T-cell (primary cell): ENCODE results near the gene SLC25A13. TPM values are rescaled to one million over a fixed set of nuclear protein-coding genes. Genes with fewer than 3 reads are reported as not detected.

ENCODE experiments used
- ATAC-seq, 4 experiments: fragments of 200-7000 bp in 3 of 4; fragments of 150-1000 bp in 1 of 4; cut with Tn5 transposase; replicated peaks in 1 of 4; 1 replicate in 3 of 4; 2 replicates in 1 of 4; pipeline ENCODE4 v1.10.0; 2021; ENCODE audit warnings: moderate library complexity in 3 of 4, mild to moderate bottlenecking in 2 of 4, moderate number of reproducible peaks in 1 of 4
- CTCF ChIA-PET, 2 donors: fragments of 300-600 bp; sonication (Branson Sonifier 250); formaldehyde crosslinking; loops; one replicate each; lab custom pipeline; 2022; ENCODE audit warnings: antibody characterized with exemption in 2 of 2; lab: Charles Lee
- POLR2A ChIA-PET, 2 donors: fragments of 300-600 bp; sonication (Branson Sonifier 250); formaldehyde crosslinking; loops; one replicate each; lab custom pipeline; 2022; ENCODE audit warnings: antibody characterized with exemption in 2 of 2; lab: Charles Lee
- DNase-seq, 35 experiments: peaks; one replicate each; pipeline versions ENCODE4 v3.0.0 to v3.0.0-alpha.2; 2013 to 2023
- H3K27ac ChIP-seq: one replicate; pipeline ENCODE4 v1.5.1; 2013; ENCODE audit warnings: low read length
- H3K27me3 ChIP-seq, 2 experiments: replicated peaks in 1 of 2; 1 replicate in 1 of 2; 2 replicates in 1 of 2; pipeline versions ENCODE4 v1.6.1 to v1.7.0; 2013; ENCODE audit warnings: low read length in 1 of 2, mixed read lengths in 1 of 2; ENCODE audit not compliant: control insufficient read depth in 2 of 2, insufficient read depth in 2 of 2; ENCODE audit errors: extremely low read depth in 1 of 2
- H3K36me3 ChIP-seq, 2 donors: 1 replicate in 1 of 2; 2 replicates in 1 of 2; pipeline versions ENCODE4 v1.6.1 to v1.7.0; 2013; ENCODE audit warnings: low read length in 1 of 2; ENCODE audit not compliant: control insufficient read depth in 2 of 2, insufficient read depth in 1 of 2; ENCODE audit errors: extremely low read depth in 1 of 2
- H3K4me1 ChIP-seq, 2 experiments: 1 replicate in 1 of 2; 2 replicates in 1 of 2; pipeline versions ENCODE4 v1.6.1 to v1.7.0; 2013; ENCODE audit warnings: low read length in 2 of 2, mixed read lengths in 1 of 2; ENCODE audit not compliant: insufficient read depth in 2 of 2, control insufficient read depth in 1 of 2; ENCODE audit errors: extremely low read depth in 1 of 2
- H3K4me3 ChIP-seq, 2 donors: 1 replicate in 1 of 2; 2 replicates in 1 of 2; pipeline versions ENCODE4 v1.5.1 to v1.7.0; 2013; ENCODE audit warnings: mild to moderate bottlenecking in 2 of 2, low read length in 1 of 2, moderate library complexity in 1 of 2; ENCODE audit not compliant: control insufficient read depth in 1 of 2; ENCODE audit errors: extremely low read depth in 1 of 2
- H3K9me3 ChIP-seq: 2 replicates; pipeline ENCODE4 v1.7.0; 2013
- H3K27ac Mint-ChIP-seq, 2 donors: one replicate each; pipeline ENCODE4 v1.8.0; 2020 to 2021; ENCODE audit warnings: mild to moderate bottlenecking in 2 of 2, mixed read lengths in 2 of 2
- H3K27me3 Mint-ChIP-seq, 2 donors: one replicate each; pipeline ENCODE4 v1.8.0; 2021 to 2022; ENCODE audit warnings: mixed read lengths in 2 of 2
- H3K36me3 Mint-ChIP-seq: one replicate; pipeline ENCODE4 v1.8.0; 2021; ENCODE audit warnings: mixed read lengths
- H3K4me1 Mint-ChIP-seq, 3 donors: one replicate each; pipeline ENCODE4 v1.8.0; 2020 to 2022; ENCODE audit warnings: mixed read lengths in 3 of 3, mild to moderate bottlenecking in 1 of 3
- H3K4me3 Mint-ChIP-seq, 3 donors: one replicate each; pipeline ENCODE4 v1.8.0; 2020 to 2022; ENCODE audit warnings: mild to moderate bottlenecking in 3 of 3, mixed read lengths in 3 of 3, moderate library complexity in 3 of 3
- H3K9me3 Mint-ChIP-seq, 3 donors: one replicate each; pipeline ENCODE4 v1.8.0; 2020 to 2022; ENCODE audit warnings: mixed read lengths in 3 of 3
- WGBS: methylation state at CpG from one replicate; pipeline ENCODE4 v1.1.5; 2013; ENCODE audit warnings: missing lambda C conversion rate; ENCODE audit not compliant: insufficient coverage; 5-methylcytosine and 5-hydroxymethylcytosine counted together
- total RNA-seq, 35 experiments: library from RNA in 6 of 35; stranded (reverse) in 6 of 35; fragments of 120-200 nt in 1 of 35; gene quantifications; one replicate each; pipeline versions ENCODE4 v1.2.1 to v1.2.4 and lab custom pipeline; 2013 to 2026

Gene SLC25A13
- total RNA-seq, 5 donors from 2014 or later (not counting 1 experiment from before 2014, with no cell fraction given): 8.1 to 19.1 (median 10.9) TPM

DNA sequence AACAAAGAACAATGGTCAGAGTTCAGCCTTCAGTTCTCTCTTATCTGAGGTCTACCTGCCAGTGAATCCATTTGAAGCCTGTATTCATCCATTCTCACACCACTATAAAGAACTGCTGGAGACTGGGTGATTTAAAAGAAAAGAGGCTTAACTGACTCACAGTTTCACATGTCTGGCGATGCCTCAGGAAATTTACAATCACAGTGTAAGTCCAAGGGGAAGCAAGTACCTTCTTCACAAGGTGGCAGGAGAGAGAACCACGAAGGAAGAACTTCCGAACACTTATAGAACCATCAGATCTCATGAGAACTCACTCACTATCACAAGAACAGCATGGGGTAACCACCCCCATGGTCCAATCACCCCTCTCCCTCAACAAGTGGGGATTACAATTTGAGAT is 33.0 kb upstream of the SLC25A13 start:
- Histone ChIP-seq H3K27me3 (peaks cover 0 to 3% of the 10 kb centered on the region in 2 experiments), H3K4me1 (no peaks in the 10 kb centered on the region), H3K9me3 (no peaks in the 10 kb centered on the region), H3K4me3 (no peak overlapping the region), H3K36me3 (no peaks in the 10 kb centered on the region), H3K27ac (no peak overlapping the region)
- Mint-ChIP-seq H3K9me3 (no peaks in the 10 kb centered on the region), H3K27me3 (peaks cover 0 to 2% of the 10 kb centered on the region in 2 donors), H3K36me3 (no peaks in the 10 kb centered on the region), H3K27ac (no peak overlapping the region), H3K4me3 (no peak overlapping the region), H3K4me1 (no peaks in the 10 kb centered on the region)
- CTCF ChIA-PET: interaction anchor here in 1 of 2 donors (0.6 kb wide), 1 partner anchor 662 kb away, joined by 3 read pairs; no protein-coding TSS in a partner anchor
- ATAC-seq: no peak
- DNase-seq: no peak
- POLR2A ChIA-PET: no interaction called here
- 67% methylated on average over 1 of the region's 3 CpGs for WGBS

DNA sequence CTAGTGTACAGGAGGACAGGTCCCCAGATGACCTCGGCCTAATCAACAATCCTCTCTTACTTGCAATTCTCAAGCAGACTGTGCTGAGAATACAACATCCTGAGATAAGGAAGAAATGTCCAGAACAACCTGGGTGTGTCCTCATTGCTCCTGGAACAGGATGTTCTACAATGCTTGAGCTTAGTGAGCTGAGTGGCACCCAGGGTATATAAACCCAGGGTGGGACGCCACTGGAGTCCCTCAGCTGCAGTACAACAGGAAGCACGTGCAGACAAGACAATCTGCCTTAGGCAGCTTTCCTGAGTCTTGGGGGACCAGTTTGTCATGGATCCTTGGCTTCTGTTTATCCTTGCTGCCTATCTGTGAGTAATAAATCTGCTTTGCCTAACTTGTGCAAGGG is 27.7 kb upstream of the SLC25A13 start:
- POLR2A ChIA-PET: no interaction called here
- Histone ChIP-seq H3K27ac (no peak overlapping the region), H3K4me3 (no peak overlapping the region), H3K27me3 (no peaks in the 10 kb centered on the region), H3K36me3 (no peaks in the 10 kb centered on the region), H3K9me3 (no peaks in the 10 kb centered on the region), H3K4me1 (no peaks in the 10 kb centered on the region)
- DNase-seq (no peak), ATAC-seq (no peak)
- CTCF ChIA-PET: no interaction called here
- Mint-ChIP-seq H3K4me1 (no peaks in the 10 kb centered on the region), H3K27me3 (peaks cover 9 to 18% of the 10 kb centered on the region in 2 donors), H3K4me3 (no peak overlapping the region), H3K36me3 (no peaks in the 10 kb centered on the region), H3K27ac (no peak overlapping the region), H3K9me3 (no peaks in the 10 kb centered on the region)
- 73% methylated on average over 2 of the region's 3 CpGs for WGBS

DNA sequence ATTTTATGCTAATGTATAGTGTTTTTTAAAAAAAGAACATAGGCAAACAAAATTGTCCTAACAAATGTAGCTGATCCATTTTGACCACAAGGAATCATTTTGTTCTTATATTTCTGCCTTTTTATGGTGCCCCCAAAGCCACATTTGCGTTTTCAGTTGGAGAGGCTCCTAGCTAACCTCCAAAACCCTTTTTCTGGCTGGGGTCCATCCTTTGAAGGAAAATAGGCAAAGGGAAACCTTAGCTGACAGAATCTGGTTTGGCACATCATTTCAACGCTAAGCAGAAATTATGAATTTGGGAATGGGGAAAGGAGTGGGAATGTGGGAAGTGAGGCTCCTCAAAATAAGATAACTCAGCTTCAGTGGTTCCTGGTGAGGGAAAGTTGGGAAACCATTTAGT is 25.6 kb upstream of the SLC25A13 start:
- H3K36me3 Mint-ChIP-seq: no peaks in the 10 kb centered on the region
- no peaks in the 10 kb centered on the region for H3K36me3 ChIP-seq
- 100% methylated on average over 1 of the region's 2 CpGs for WGBS
- ChIA-PET CTCF (no interaction called here), POLR2A (no interaction called here)
- H3K27me3 Mint-ChIP-seq: peaks cover 17 to 24% of the 10 kb centered on the region in 2 donors
- H3K9me3 Mint-ChIP-seq: no peaks in the 10 kb centered on the region
- H3K4me1 ChIP-seq: no peaks in the 10 kb centered on the region
- H3K27me3 ChIP-seq: no peaks in the 10 kb centered on the region
- H3K4me1 Mint-ChIP-seq: no peaks in the 10 kb centered on the region
- H3K4me3 ChIP-seq: no peak overlapping the region
- no peak overlapping the region for H3K27ac Mint-ChIP-seq
- H3K4me3 Mint-ChIP-seq: no peak overlapping the region
- no peaks in the 10 kb centered on the region for H3K9me3 ChIP-seq
- H3K27ac ChIP-seq: no peak overlapping the region
- DNase-seq (no peak), ATAC-seq (no peak)

DNA sequence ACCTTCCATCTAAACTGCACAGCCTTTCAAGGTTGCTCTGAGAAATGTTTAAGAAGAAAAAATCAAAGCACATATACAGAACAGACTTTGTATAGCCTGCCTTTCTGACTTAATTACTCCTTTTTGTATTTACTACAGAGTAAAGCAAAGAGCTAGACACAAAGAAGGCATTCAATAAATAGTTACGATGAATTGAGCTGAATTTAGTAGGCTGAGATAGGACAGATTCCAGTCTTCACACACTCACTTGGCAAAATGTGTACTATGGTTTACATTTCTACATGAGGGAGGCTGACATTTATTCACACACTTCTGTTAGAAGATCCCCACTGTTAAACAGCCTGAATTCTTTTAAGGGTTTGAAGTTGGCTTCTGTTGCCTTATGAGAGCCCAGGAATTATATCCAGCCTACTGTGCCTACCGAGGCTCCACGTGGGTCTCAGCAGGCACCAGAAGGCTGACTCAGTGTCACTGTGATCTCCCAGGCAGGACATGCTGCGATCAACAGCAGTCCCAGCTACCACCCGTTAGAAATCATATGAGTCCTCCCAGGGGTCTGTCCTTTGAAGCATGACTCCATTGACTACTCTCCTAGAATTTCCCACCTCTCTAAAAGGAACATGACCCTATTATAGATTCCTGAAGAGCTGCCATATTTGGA is 24.5 kb upstream of the SLC25A13 start:
- Mint-ChIP-seq H3K4me3 (no peak overlapping the region), H3K27ac (no peak overlapping the region), H3K36me3 (no peaks in the 10 kb centered on the region), H3K9me3 (no peaks in the 10 kb centered on the region), H3K4me1 (no peaks in the 10 kb centered on the region), H3K27me3 (peaks cover 26 to 30% of the 10 kb centered on the region in 2 donors)
- Histone ChIP-seq H3K4me3 (no peak overlapping the region), H3K9me3 (no peaks in the 10 kb centered on the region), H3K4me1 (no peaks in the 10 kb centered on the region), H3K27me3 (no peaks in the 10 kb centered on the region), H3K36me3 (no peaks in the 10 kb centered on the region), H3K27ac (no peak overlapping the region)
- 72% methylated on average over 3 of the region's 5 CpGs for WGBS
- CTCF ChIA-PET: interaction anchor here in 1 of 2 donors (0.5 kb wide), 1 partner anchor 15 kb away, joined by 3 read pairs; no protein-coding TSS in a partner anchor
- POLR2A ChIA-PET: no interaction called here
- ATAC-seq (no peak), DNase-seq (no peak)

DNA sequence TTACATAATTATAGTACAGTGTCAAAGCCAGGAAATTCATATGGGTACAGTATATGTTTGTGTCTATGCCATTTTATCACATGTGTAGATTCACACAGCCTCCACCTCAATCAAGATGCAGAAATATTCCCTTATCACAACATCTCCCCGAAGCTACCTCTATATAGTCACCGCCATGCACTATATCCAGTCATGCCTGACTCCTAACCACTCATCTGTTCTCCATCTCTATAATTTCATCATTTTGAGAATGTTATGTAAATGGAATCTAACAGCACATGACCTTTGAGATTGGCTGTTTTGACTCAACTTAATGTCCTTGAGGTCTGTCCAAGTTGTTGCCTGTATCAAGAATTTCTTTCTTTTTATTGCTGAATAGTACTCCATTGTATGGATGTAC is 22.3 kb upstream of the SLC25A13 start:
- ChIA-PET POLR2A (no interaction called here), CTCF (interaction anchor here in 1 of 2 donors (0.6 kb wide), 1 partner anchor 19 kb away, joined by 3 read pairs; no protein-coding TSS in a partner anchor)
- Histone ChIP-seq H3K27ac (no peak overlapping the region), H3K27me3 (peaks cover 0 to 7% of the 10 kb centered on the region in 2 experiments), H3K36me3 (no peaks in the 10 kb centered on the region), H3K4me1 (no peaks in the 10 kb centered on the region), H3K9me3 (no peaks in the 10 kb centered on the region), H3K4me3 (no peak overlapping the region)
- H3K27me3 Mint-ChIP-seq: peaks cover 35 to 39% of the 10 kb centered on the region in 2 donors
- no peak for DNase-seq
- no peaks in the 10 kb centered on the region for H3K9me3 Mint-ChIP-seq
- H3K4me3 Mint-ChIP-seq: no peak overlapping the region
- H3K27ac Mint-ChIP-seq: no peak overlapping the region
- no CpG with 5 or more reads among the region's 2 CpGs for WGBS
- ATAC-seq: no peak
- no peaks in the 10 kb centered on the region for H3K36me3 Mint-ChIP-seq
- H3K4me1 Mint-ChIP-seq: no peaks in the 10 kb centered on the region

DNA sequence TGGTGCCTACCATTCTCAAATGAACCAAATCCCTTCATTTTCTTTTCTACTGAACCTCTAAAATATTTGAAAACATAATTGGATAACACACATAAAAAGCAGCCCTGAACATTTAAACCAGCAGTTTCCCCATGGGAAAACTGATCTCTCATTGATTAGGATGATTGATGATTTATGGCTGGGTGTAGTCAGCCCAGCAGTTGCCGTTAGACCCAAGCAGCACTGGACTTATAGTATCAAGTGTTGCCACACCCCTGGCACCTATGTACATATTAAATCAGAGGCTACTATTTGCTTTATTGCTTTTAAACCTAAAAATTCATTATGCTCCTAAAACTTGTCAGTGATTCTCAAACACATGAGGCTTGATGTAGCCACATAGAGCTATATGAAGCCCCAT is 20.2 kb upstream of the SLC25A13 start:
- ChIA-PET POLR2A (no interaction called here), CTCF (no interaction called here)
- Mint-ChIP-seq H3K4me3 (no peak overlapping the region), H3K36me3 (no peaks in the 10 kb centered on the region), H3K27ac (no peak overlapping the region), H3K27me3 (peaks cover 33 to 35% of the 10 kb centered on the region in 2 donors), H3K4me1 (no peaks in the 10 kb centered on the region), H3K9me3 (no peaks in the 10 kb centered on the region)
- no CpG with 5 or more reads among the region's 1 CpG for WGBS
- Histone ChIP-seq H3K4me3 (no peak overlapping the region), H3K27ac (no peak overlapping the region), H3K36me3 (no peaks in the 10 kb centered on the region), H3K27me3 (peaks cover 0 to 8% of the 10 kb centered on the region in 2 experiments), H3K4me1 (no peaks in the 10 kb centered on the region), H3K9me3 (no peaks in the 10 kb centered on the region)
- no peak for DNase-seq
- ATAC-seq: no peak
